ENCODE results near the gene PRPF6. TPM values are rescaled to one million over a fixed set of nuclear protein-coding genes. Genes with fewer than 3 reads are reported as not detected.

PRPF6 gene
- total and polyA plus RNA-seq, 4 donors = 44.9 to 92.4 (median 75.2) TPM

- H3K4me3 ChIP-seq (ENCODE audit: low read depth, low read length) = no peak overlapping the region
- H3K27me3 ChIP-seq (ENCODE audit: control insufficient read depth, insufficient read depth, low read length) = peaks cover 76% of the 10 kb centered on the region
- H3K9me3 ChIP-seq (ENCODE audit: control insufficient read depth, insufficient read depth, low read length) = no peaks in the 10 kb centered on the region
- H3K36me3 ChIP-seq (ENCODE audit: control insufficient read depth, insufficient read depth, low read length) = no peaks in the 10 kb centered on the region
- no peak overlapping the region for H3K27ac ChIP-seq (ENCODE audit: low read depth, low read length)
- under 1% methylated on average over 89 of the region's 101 CpGs for WGBS (ENCODE audit: insufficient coverage)
- DNase-seq (ENCODE audit: low read depth in 4 of 6, low spot score in 6 of 6) = peak in 1 of 6 donors; percentile 25
- peaks cover 31% of the 10 kb centered on the region for H3K4me1 ChIP-seq (ENCODE audit: control insufficient read depth, insufficient read depth, low read length)
Measured at GRCh38 chr20:64048402-64049044, 67.6 kb downstream of the PRPF6 start.

GRCh38 chr20:64049060-64049877 is 68.3 kb downstream of the PRPF6 start, which contains the start of gene SOX18:
Gene SOX18 (minus strand): TSS chr20:64049639. CDS start chr20:64049516, 123 bp downstream.
- H3K4me1 ChIP-seq (ENCODE audit: control insufficient read depth, insufficient read depth, low read length) = peaks cover 39% of the 10 kb centered on the region
- no peaks in the 10 kb centered on the region for H3K9me3 ChIP-seq (ENCODE audit: control insufficient read depth, insufficient read depth, low read length)
- peaks cover 69% of the 10 kb centered on the region for H3K27me3 ChIP-seq (ENCODE audit: control insufficient read depth, insufficient read depth, low read length)
- WGBS (ENCODE audit: insufficient coverage) = under 1% methylated on average over 87 of the region's 111 CpGs
- no peaks in the 10 kb centered on the region for H3K36me3 ChIP-seq (ENCODE audit: control insufficient read depth, insufficient read depth, low read length)
- H3K27ac ChIP-seq (ENCODE audit: low read depth, low read length) = peak within 1 kb of the TSS; percentile 15
- peak in 1 of 6 donors; percentile 64 for DNase-seq (ENCODE audit: low read depth in 4 of 6, low spot score in 6 of 6)
- no peak within 1 kb of the TSS for H3K4me3 ChIP-seq (ENCODE audit: low read depth, low read length)

GRCh38 chr20:64049878-64050260 is 68.9 kb downstream of the PRPF6 start:
- no peak for DNase-seq (ENCODE audit: low read depth in 4 of 6, low spot score in 6 of 6)
- 15% methylated on average over 15 of the region's 16 CpGs for WGBS (ENCODE audit: insufficient coverage)
- Histone ChIP-seq H3K4me1 (ENCODE audit: control insufficient read depth, insufficient read depth, low read length) (peaks cover 39% of the 10 kb centered on the region), H3K27me3 (ENCODE audit: control insufficient read depth, insufficient read depth, low read length) (peaks cover 63% of the 10 kb centered on the region), H3K36me3 (ENCODE audit: control insufficient read depth, insufficient read depth, low read length) (no peaks in the 10 kb centered on the region), H3K27ac (ENCODE audit: low read depth, low read length) (peak overlapping the region; percentile 15), H3K9me3 (ENCODE audit: control insufficient read depth, insufficient read depth, low read length) (no peaks in the 10 kb centered on the region), H3K4me3 (ENCODE audit: low read depth, low read length) (no peak overlapping the region)

GRCh38 chr20:64050261-64051032 is 69.5 kb downstream of the PRPF6 start:
- H3K27ac ChIP-seq (ENCODE audit: low read depth, low read length) = peak overlapping the region; percentile 15
- H3K36me3 ChIP-seq (ENCODE audit: control insufficient read depth, insufficient read depth, low read length) = no peaks in the 10 kb centered on the region
- no peaks in the 10 kb centered on the region for H3K9me3 ChIP-seq (ENCODE audit: control insufficient read depth, insufficient read depth, low read length)
- H3K4me1 ChIP-seq (ENCODE audit: control insufficient read depth, insufficient read depth, low read length) = peaks cover 41% of the 10 kb centered on the region
- no peak overlapping the region for H3K4me3 ChIP-seq (ENCODE audit: low read depth, low read length)
- H3K27me3 ChIP-seq (ENCODE audit: control insufficient read depth, insufficient read depth, low read length) = peaks cover 58% of the 10 kb centered on the region
- no peak for DNase-seq (ENCODE audit: low read depth in 4 of 6, low spot score in 6 of 6)
- 68% methylated on average over 22 of the region's 23 CpGs for WGBS (ENCODE audit: insufficient coverage)

- peaks cover 47% of the 10 kb centered on the region for H3K4me1 ChIP-seq (ENCODE audit: control insufficient read depth, insufficient read depth, low read length)
- peaks cover 57% of the 10 kb centered on the region for H3K27me3 ChIP-seq (ENCODE audit: control insufficient read depth, insufficient read depth, low read length)
- no peaks in the 10 kb centered on the region for H3K9me3 ChIP-seq (ENCODE audit: control insufficient read depth, insufficient read depth, low read length)
- no peaks in the 10 kb centered on the region for H3K36me3 ChIP-seq (ENCODE audit: control insufficient read depth, insufficient read depth, low read length)
- no peak overlapping the region for H3K4me3 ChIP-seq (ENCODE audit: low read depth, low read length)
- H3K27ac ChIP-seq (ENCODE audit: low read depth, low read length) = peak overlapping the region; percentile 15
- WGBS (ENCODE audit: insufficient coverage) = 84% methylated on average over 11 of the region's 11 CpGs
- DNase-seq (ENCODE audit: low read depth in 4 of 6, low spot score in 6 of 6) = no peak
Measured at GRCh38 chr20:64051033-64051452, 70.1 kb downstream of the PRPF6 start.

GRCh38 chr20:64051561-64052325 is 70.8 kb downstream of the PRPF6 start:
- no peak for DNase-seq (ENCODE audit: low read depth in 4 of 6, low spot score in 6 of 6)
- Histone ChIP-seq H3K36me3 (ENCODE audit: control insufficient read depth, insufficient read depth, low read length) (no peaks in the 10 kb centered on the region), H3K4me1 (ENCODE audit: control insufficient read depth, insufficient read depth, low read length) (peaks cover 54% of the 10 kb centered on the region), H3K27me3 (ENCODE audit: control insufficient read depth, insufficient read depth, low read length) (peaks cover 50% of the 10 kb centered on the region), H3K9me3 (ENCODE audit: control insufficient read depth, insufficient read depth, low read length) (no peaks in the 10 kb centered on the region), H3K27ac (ENCODE audit: low read depth, low read length) (peak overlapping the region; percentile 15), H3K4me3 (ENCODE audit: low read depth, low read length) (no peak overlapping the region)
- WGBS (ENCODE audit: insufficient coverage) = 87% methylated on average over 14 of the region's 15 CpGs

- peaks cover 60% of the 10 kb centered on the region for H3K4me1 ChIP-seq (ENCODE audit: control insufficient read depth, insufficient read depth, low read length)
- 89% methylated on average over 7 of the region's 10 CpGs for WGBS (ENCODE audit: insufficient coverage)
- DNase-seq (ENCODE audit: low read depth in 4 of 6, low spot score in 6 of 6) = no peak
- H3K4me3 ChIP-seq (ENCODE audit: low read depth, low read length) = no peak overlapping the region
- H3K27me3 ChIP-seq (ENCODE audit: control insufficient read depth, insufficient read depth, low read length) = peaks cover 49% of the 10 kb centered on the region
- no peak overlapping the region for H3K27ac ChIP-seq (ENCODE audit: low read depth, low read length)
- no peaks in the 10 kb centered on the region for H3K9me3 ChIP-seq (ENCODE audit: control insufficient read depth, insufficient read depth, low read length)
- H3K36me3 ChIP-seq (ENCODE audit: control insufficient read depth, insufficient read depth, low read length) = no peaks in the 10 kb centered on the region
Measured at GRCh38 chr20:64052326-64052722, 71.4 kb downstream of the PRPF6 start.

- Histone ChIP-seq H3K27ac (ENCODE audit: low read depth, low read length) (no peak overlapping the region), H3K4me3 (ENCODE audit: low read depth, low read length) (no peak overlapping the region), H3K27me3 (ENCODE audit: control insufficient read depth, insufficient read depth, low read length) (peaks cover 42% of the 10 kb centered on the region), H3K9me3 (ENCODE audit: control insufficient read depth, insufficient read depth, low read length) (no peaks in the 10 kb centered on the region), H3K4me1 (ENCODE audit: control insufficient read depth, insufficient read depth, low read length) (peaks cover 62% of the 10 kb centered on the region), H3K36me3 (ENCODE audit: control insufficient read depth, insufficient read depth, low read length) (no peaks in the 10 kb centered on the region)
- WGBS (ENCODE audit: insufficient coverage) = 75% methylated on average over 33 of the region's 33 CpGs
- no peak for DNase-seq (ENCODE audit: low read depth in 4 of 6, low spot score in 6 of 6)
Measured at GRCh38 chr20:64052987-64053840, 72.3 kb downstream of the PRPF6 start.

All from spinal cord (tissue), 10 donors.